NCI-H2107 (cell line): ENCODE results near the gene KRT6C.
"Not testable (repeated sequence)": the region's sequence is repeated elsewhere in the genome, so short reads cannot be mapped to it uniquely, and the experiment has no call there.

Experiments used
- DNase-seq: peaks from one replicate; lab custom pipeline; 2025; lab: John Stamatoyannopoulos, UW

Gene KRT6C

DNA sequence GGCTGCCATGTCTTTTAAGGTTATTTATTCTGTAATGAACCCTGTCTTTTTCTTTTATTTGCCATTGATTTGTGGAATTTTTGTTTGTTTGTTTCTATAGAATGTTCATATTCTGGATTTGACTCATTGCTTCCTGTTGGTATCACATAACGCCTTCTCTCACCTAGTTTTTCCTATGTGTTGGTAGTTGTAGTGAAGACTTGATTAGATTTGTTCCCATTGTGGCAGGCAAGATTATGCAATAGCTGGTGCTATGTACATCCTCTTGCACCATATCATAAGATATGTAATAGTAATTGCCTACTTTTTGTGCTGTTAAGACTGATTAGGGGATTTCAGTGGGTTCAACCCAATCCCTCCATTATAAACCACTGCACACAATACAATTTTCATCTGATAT, 17.8 kb downstream of the KRT6C start:
- DNase-seq = no peak

- DNase-seq = no peak
These were observed 19.0 kb downstream of the KRT6C start for GRCh38 chr12:52454411-52455201.

DNA sequence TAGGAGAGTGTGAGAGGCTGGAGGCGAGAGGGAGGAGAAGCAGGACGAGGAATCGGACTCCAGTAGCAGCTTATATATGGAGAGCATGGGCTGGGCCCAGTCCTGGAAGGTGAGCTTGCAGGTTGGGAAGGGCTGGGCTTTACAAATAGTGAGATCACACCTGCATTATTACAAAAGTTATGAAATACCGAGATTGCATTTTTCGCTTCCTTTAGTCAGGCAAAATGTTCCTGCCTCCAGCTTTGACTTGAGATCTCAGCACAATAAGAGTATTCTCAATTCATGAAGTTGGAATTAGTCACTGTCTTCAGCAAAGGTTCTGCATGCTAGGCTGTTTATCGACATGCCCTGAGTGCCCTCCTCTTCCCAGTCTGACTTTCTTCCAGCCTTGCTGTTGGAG, 21.5 kb downstream of the KRT6C start, which contains the start of gene KRT6B:
TSS of gene KRT6B (minus strand) at position 46 of the 400 bp plus-strand sequence. CDS start 68 bp downstream, outside the sequence.
- DNase-seq = no peak

DNA sequence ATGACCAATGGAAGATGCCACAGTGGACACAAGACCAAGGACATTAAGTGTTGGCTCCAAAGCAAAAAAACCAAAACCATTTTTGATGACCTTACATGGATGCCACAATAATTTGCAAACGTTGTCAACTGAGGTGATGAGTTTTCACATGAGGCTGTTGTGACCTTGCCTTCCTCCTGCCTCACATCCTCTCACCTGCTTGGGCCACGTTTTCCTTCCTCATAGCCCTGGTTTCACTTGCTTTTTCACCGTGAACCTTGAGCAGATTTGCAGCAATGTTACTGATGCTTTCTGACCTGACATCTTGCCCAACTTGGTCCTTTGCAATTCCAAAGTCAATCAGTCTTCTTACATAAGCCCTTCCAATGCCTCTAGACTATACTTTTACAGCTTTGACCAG, 25.4 kb downstream of the KRT6C start:
- no peak for DNase-seq

GRCh38 chr12:52447196-52447595, 26.4 kb downstream of the KRT6C start:
- DNase-seq = not testable (repeated sequence)

- DNase-seq = no peak
These were observed 27.1 kb downstream of the KRT6C start for GRCh38 chr12:52446367-52447045.

GRCh38 chr12:52445876-52446275, 27.7 kb downstream of the KRT6C start:
- no peak for DNase-seq

DNA sequence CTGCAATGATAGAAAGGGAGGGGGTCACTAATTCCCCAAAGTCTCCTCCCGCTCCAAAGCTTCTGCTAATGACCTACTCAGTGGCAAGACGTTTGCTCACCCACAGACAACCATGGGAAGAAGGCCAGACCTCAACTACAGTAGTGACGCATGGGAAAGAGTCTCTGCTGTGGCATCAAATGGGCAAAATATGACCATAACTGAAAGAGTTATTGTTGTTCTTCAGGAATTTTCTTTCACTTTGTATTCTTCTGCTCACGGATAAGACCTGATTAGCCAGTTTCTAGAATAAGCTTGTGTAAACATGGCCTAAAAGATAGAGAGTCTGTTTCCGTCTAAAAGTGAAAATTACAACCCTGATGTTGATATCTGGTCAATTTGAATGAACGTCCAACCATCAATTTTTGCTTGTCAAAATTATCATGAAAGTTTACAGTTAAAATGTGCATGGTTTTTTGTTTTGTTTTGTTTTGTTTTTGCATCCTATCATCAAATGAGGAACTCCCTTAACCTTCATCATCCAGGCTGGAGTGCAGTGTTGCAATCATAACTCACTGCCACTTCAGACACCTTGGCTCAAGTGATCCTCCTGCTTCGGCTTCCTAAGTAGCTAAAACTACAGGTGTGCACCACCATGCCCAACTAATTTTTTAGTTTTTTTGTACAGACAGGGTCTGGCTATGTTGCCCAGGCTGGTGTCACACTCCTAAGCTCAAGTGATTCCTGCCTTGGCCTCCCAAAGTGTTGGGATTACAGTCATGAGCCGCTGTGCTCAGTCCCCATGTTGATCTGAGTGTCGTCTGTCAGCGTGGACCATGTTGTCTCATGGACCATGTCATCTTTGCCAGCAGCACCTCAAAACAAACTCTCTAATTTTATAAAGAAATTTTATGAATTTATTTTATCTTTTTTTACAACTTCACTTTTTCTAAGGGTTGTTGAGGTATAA, 28.7 kb downstream of the KRT6C start:
- no peak for DNase-seq

DNA sequence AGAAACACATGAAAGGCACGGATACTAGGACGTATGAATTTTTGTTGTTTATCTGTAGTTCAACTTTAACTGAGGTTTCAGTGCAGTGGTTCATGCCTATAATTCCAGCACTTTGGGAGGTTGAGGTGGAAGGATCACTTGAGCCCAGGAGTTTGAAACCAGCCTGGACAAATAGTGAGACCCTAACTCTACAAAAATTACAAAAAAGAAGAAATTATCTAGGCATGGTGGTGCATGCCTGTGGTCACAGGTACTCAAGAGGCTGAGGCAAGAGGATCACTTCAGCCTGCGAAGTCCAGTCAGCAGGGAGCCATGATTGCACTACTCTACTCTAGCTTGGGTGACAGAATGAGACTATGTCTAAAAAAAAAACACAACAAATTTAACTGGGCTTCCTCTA, 29.6 kb downstream of the KRT6C start:
- DNase-seq = no peak

DNA sequence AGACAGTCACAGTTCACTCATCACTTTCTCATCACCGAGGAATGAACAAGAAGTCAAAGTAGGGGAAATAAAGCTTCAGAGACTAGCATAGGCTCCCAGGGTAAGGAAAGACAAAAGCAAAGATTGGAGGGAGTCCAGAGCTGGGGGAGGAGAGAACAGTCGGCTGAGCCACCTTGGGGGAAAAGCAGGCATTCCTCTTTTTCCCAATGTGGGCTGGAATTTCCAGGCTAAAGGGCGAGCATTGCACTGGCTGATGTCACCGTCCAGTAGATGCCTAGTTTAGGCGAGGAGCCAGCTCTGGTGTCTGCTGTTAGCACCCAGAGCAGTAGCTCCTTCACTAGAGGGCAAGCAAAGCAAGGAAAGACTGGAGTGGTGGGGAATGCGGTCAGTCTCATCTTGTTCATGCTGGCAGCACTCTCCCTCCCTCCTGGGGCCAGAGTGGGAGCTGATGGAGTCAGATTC, 31.0 kb downstream of the KRT6C start:
- no peak for DNase-seq

DNA sequence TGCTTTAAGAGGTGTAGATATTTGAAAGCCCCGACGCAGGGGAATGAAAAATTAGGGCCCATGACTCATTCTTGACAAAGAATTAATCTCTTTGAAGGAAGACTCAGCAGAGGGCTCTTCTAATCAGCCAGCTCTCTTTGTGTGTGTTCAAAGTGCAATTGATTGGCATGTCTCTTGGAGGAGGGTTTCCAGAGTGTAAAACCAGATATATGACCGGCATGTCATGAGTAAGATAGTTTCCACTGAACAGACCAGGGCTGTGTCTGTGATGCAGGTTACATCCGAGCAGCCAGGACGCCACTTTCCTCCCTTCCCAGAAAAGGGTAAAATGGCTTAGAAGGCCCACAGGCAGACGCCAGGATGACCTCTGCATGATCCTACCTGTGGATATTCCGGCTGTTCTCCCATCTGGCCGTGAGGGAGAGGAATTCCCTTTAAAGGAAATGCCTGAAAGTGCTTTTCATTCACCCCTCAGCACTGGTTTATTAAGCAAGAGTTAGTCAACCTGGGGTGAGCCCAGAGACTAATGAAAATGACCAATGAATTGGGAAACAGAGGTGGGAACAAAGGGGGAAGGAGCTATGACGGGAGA, 32.2 kb downstream of the KRT6C start:
- DNase-seq = no peak

DNA sequence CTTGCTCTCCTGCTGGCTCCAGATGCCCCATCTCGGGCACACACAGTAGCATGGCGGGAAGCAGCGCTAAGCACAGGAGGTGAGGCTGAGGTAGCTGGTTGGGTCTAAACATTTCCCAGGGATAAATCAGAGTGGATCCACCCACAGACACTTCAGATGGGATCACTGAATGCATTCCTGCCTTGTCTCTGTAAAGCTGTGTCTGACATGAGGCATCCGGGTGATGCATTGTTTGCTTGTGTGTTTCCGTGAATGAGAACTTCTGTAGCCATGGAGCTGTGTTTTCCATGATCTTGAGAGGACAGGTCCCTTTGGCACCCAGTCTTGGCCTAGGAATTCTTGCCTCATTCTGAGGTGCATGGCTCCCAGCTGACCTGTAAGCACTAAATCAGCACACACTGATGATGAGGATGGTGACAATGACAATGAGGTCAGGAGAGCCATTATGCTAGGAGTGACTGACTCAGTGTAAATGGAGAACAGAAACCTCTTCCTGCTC, 32.7 kb downstream of the KRT6C start:
- DNase-seq = no peak

GRCh38 chr12:52439845-52440244, 33.8 kb downstream of the KRT6C start:
- DNase-seq = no peak

- no peak for DNase-seq
These were observed 34.2 kb downstream of the KRT6C start for GRCh38 chr12:52439420-52439819.

- DNase-seq = no peak
These were observed 35.0 kb downstream of the KRT6C start for GRCh38 chr12:52438305-52439301.

DNA sequence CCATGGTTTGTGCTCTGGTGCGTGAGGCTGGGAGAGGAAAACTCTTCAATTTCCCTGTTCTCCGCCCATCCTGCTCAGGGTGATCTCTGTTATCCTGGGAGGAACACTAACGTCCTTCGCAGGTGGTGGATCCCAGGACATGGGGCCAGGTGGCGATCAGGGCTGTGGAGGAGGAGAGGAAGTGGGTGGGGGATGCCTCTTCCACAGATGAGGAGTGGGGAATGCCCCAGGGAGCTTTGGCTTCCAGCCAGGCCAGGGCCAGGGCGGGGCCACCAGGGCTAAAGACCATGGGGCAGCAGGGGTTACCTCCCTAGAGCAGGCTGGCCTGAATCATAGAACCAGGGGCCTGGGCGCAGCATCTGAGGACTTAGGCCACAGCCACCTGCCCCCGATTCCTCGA, 36.1 kb downstream of the KRT6C start:
- DNase-seq = no peak

DNA sequence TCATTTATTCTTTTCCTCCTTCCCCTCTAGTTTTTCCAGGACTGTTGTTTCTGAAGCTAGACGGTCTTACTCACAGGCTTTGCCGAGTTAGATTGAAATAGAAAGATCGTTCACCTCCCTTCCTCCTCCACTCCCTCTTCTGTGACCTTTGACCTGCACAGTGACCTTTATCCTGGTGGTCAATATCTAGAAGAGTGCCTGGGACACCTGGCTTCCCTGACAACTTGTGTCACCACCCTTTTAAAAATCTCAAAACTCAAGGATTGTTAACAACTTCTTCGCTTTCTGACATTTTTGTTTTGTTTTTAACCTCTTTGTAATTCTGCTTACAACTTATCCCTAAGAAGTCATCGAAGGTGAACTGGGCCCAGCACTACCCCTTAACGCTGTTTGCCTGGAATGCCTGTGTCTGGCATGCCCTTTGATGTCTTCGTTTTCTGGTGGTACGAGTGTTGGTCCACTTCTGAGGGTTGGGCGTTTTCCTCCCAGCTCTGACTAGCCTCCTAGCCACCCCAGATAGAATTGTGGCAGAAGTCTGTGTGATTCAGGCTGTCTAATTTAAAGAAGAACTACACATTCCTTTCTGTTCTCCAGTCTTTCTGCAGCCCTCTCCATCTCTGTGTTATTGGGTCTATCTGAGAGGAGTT, 36.7 kb downstream of the KRT6C start:
- DNase-seq = no peak

DNA sequence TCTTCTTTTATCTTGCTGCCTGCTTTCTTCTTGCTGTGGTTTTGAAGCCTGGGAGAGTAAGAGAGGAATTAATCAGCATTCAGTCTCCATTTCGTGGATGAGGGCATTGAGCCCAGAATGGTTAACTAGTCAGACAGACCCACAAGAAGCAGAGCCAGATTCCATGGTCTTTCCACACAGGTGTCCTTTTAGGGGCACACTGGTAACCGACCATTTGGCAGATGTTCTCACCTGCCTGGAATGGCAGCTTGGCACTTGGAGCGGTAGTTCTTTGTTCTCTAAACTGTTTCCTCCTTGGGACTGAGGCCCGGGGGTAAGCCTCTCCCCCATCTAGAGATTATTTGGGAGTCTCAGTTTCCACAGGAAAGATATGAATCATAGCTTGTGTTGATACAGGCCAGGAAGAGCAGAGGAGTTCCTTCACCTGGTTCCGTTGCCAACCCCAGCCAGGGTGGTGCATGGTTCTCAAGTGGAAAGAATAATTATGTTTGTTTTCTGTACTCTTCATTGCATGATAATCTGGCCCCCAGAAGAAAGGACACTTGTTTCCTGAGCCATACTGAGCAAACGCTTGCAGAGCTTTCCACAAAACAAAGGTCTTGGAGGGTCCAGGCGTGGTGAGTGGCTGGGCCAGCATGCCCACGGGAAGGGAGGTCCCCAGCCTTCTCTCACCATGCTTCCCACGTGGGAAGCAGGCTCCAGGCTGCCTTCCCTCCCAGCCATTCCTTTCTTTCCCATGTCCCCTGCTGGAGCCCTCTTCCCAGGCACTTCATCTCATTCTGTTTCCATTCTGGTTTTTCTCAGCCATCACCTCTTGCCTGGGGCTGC, 37.4 kb downstream of the KRT6C start:
- no peak for DNase-seq

DNA sequence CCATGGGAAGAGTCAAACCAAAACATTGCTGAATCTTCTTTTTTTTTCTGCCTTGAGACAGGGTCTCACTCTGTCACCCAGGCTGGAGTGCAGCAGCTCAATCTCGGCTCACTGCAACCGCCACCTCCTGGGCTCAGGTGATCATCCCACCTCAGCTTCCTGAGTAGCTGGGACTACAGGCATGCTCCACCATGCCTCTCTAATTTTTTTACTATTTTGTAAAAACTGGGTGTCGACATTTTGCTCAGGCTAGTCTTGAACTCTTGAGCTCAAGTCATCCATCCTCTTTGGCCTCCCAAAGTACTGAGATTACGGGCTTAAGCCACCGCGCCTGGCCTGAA, 38.0 kb downstream of the KRT6C start:
- no peak for DNase-seq
